ENCODE data around the gene CXXC1.

CXXC1 gene

GRCh38 chr18:50287441-50288347 lies at the start of gene CXXC1:
Gene CXXC1 (minus strand): TSS chr18:50287692. CDS start chr18:50287589, 103 bp downstream.
- peak; percentile 100 for DNase-seq (ENCODE audit: low read depth)
- peak within 1 kb of the TSS; percentile 89 for H3K4me3 ChIP-seq (ENCODE audit: low read depth, low read length)
- peak; percentile 51 for TF ChIP-seq CTCF (IDR thresholded peaks at IDR 0.05; ENCODE audit: insufficient read depth, low read depth, low read length, missing control alignments)

GRCh38 chr18:50334546-50335152 lies 47.2 kb upstream of the CXXC1 start:
- no peak for TF ChIP-seq CTCF (IDR thresholded peaks at IDR 0.05; ENCODE audit: insufficient read depth, low read depth, low read length, missing control alignments)
- DNase-seq (ENCODE audit: low read depth) = peak; percentile 68
- H3K4me3 ChIP-seq (ENCODE audit: low read depth, low read length) = no peak overlapping the region

DNA sequence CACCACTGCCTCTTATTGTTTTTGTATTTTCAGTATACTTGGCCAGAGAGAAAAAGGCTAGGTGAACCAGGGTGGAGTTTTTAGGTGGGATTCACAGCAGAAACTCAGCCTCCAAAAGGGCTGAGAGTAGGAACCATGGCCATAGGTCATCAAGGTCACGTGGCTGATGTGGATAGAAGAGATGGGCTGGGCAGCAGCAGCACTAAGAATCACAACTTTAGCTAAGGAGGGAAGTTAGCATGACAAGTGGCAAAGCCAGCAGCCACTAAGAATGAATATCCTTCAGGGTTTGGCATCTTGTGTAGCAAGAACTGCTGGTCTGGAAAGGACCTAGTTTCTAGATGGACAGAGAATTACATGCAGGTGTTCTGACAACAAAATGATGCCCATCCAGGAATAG lies 44.2 kb upstream of the CXXC1 start:
- no peak for TF ChIP-seq CTCF (IDR thresholded peaks at IDR 0.05; ENCODE audit: insufficient read depth, low read depth, low read length, missing control alignments)
- H3K4me3 ChIP-seq (ENCODE audit: low read depth, low read length) = no peak overlapping the region
- DNase-seq (ENCODE audit: low read depth) = no peak

GRCh38 chr18:50330176-50330575 lies 42.7 kb upstream of the CXXC1 start:
- no peak overlapping the region for H3K4me3 ChIP-seq (ENCODE audit: low read depth, low read length)
- TF ChIP-seq CTCF (IDR thresholded peaks at IDR 0.05; ENCODE audit: insufficient read depth, low read depth, low read length, missing control alignments) = no peak
- no peak for DNase-seq (ENCODE audit: low read depth)

DNA sequence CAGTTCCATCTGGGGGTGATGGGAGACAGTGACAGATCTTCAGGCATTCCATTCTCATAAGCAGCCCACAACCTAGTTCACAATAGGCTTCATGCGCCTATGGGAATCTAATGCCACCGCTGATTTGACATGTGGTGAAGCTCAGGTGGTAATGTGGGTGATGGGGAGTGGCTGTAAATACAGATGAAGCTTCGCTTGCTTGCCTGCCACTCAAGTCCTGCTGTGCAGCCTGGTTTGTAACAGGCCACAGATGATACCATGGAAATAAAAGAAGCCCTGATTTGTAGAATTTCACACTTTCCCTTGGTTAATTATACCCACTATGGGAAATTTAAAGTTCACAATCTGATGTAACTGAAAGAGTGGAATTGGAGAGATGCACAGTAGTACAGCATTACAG lies 40.5 kb upstream of the CXXC1 start:
- TF ChIP-seq CTCF (IDR thresholded peaks at IDR 0.05; ENCODE audit: insufficient read depth, low read depth, low read length, missing control alignments) = no peak
- H3K4me3 ChIP-seq (ENCODE audit: low read depth, low read length) = no peak overlapping the region

DNA sequence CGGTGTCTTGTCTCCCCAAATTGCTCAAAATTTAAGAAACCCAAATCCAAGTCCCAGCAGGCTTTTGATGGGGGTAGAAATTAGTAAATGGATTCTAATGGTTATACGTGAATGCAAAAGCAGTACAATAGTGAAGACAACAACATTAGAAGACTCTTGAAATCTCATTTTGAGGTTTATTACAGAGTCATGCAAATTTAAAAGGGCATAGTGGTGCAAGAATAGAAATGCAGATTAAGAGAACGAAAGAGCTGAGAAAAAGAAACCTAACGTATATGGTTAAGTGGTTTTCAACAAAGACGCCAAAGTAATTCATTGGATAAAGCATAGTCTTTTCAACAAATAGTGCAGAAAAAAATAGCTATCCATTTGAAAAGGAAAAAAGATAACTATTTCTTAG lies 33.2 kb upstream of the CXXC1 start:
- no peak for TF ChIP-seq CTCF (IDR thresholded peaks at IDR 0.05; ENCODE audit: insufficient read depth, low read depth, low read length, missing control alignments)
- no peak overlapping the region for H3K4me3 ChIP-seq (ENCODE audit: low read depth, low read length)
- DNase-seq (ENCODE audit: low read depth) = peak; percentile 73

More for the DNA sequence above, 40.5 kb upstream of the CXXC1 start:
- no peak for DNase-seq (ENCODE audit: low read depth)

All from GM12865 (cell line).